Testis (tissue), 2 donors: ENCODE data around the gene GNG13.
"Not testable (repeated sequence)": the region's sequence is repeated elsewhere in the genome, so short reads cannot be mapped to it uniquely, and the experiment has no call there.

Source experiments
- CTCF ChIP-seq, 3 experiments: fragments of 450-650 bp in 2 of 3; fragments of 200-600 bp in 1 of 3; sonication (generic) in 1 of 3; IDR thresholded peaks; one replicate each; pipeline ENCODE4 v1.5.1; 2016 to 2019; ENCODE audit warnings: antibody characterized with exemption in 3 of 3, mild to moderate bottlenecking in 2 of 3, moderate library complexity in 1 of 3
- POLR2A ChIP-seq: fragments of 450-650 bp; IDR thresholded peaks from one replicate; pipeline ENCODE4 v1.6.1; 2017; ENCODE audit warnings: antibody characterized with exemption, mild to moderate bottlenecking, moderate library complexity

- TF ChIP-seq CTCF (IDR thresholded peaks at IDR 0.05); POLR2A: not testable (repeated sequence)
Observed at GRCh38 chr16:836822-837221, 36.3 kb upstream of the GNG13 start.
